Keratinocyte (primary cell): Measurements from ENCODE around the gene FAT2. TPM values are rescaled to one million over a fixed set of nuclear protein-coding genes. Genes with fewer than 3 reads are reported as not detected.
A peak's percentile ranks its signal among the peaks of the same experiment; 100 is the strongest.

Experiments used
- DNase-seq: peaks from one replicate; pipeline ENCODE4 v3.0.0-alpha.2; 2011; ENCODE audit warnings: low read depth, missing footprints, low spot score
- FAIRE-seq: peaks from 2 replicates; lab custom pipeline; 2011; peaks lifted over from hg19 to GRCh38; lab: Jason Lieb, UNC
- H2AFZ ChIP-seq: 2 replicates; pipeline ENCODE4 v1.6.0; 2012; ENCODE audit warnings: low read length, control low read depth, inconsistent platforms; ENCODE audit not compliant: control insufficient read depth
- H3K27ac ChIP-seq: 2 replicates; pipeline ENCODE4 v1.5.1; 2011; ENCODE audit warnings: low read length; ENCODE audit not compliant: control insufficient read depth, insufficient read depth
- H3K27me3 ChIP-seq: 3 replicates; pipeline ENCODE4 v1.6.0; 2011; ENCODE audit warnings: low read length; ENCODE audit not compliant: control insufficient read depth, insufficient read depth; ENCODE audit errors: extremely low read depth
- H3K36me3 ChIP-seq, 2 experiments: 2 replicates in 1 of 2; 3 replicates in 1 of 2; pipeline ENCODE4 v1.5.1; 2011; ENCODE audit warnings: low read length in 2 of 2, mild to moderate bottlenecking in 1 of 2; ENCODE audit not compliant: control insufficient read depth in 2 of 2, insufficient read depth in 2 of 2; ENCODE audit errors: extremely low read depth in 1 of 2
- H3K4me1 ChIP-seq: 3 replicates; pipeline ENCODE4 v1.5.1; 2011; ENCODE audit warnings: low read length; ENCODE audit not compliant: control insufficient read depth, insufficient read depth; ENCODE audit errors: extremely low read depth
- H3K4me2 ChIP-seq: 3 replicates; pipeline ENCODE4 v1.6.0; 2011; ENCODE audit warnings: low read depth, low read length; ENCODE audit not compliant: control insufficient read depth, insufficient read depth; ENCODE audit errors: extremely low read depth
- H3K4me3 ChIP-seq, 3 experiments: fragments of 200-600 bp in 1 of 3; sonication (generic) in 1 of 3; 2 replicates in 2 of 3; 3 replicates in 1 of 3; pipeline ENCODE4 v1.5.1; 2011 to 2016; ENCODE audit warnings: low read length in 3 of 3, mild to moderate bottlenecking in 3 of 3, control low read depth in 2 of 3, inconsistent platforms in 1 of 3, low read depth in 1 of 3, mixed read lengths in 1 of 3, mixed run types in 1 of 3, moderate library complexity in 1 of 3; ENCODE audit not compliant: control insufficient read depth in 2 of 3, insufficient read depth in 2 of 3; ENCODE audit errors: extremely low read depth in 1 of 3
- H3K79me2 ChIP-seq: 2 replicates; pipeline ENCODE4 v1.6.0; 2012; ENCODE audit warnings: low read length; ENCODE audit not compliant: control insufficient read depth, insufficient read depth
- H3K9ac ChIP-seq: 3 replicates; pipeline ENCODE4 v1.6.0; 2011; ENCODE audit warnings: low read length; ENCODE audit not compliant: control insufficient read depth, insufficient read depth; ENCODE audit errors: extremely low read depth
- H3K9me1 ChIP-seq: 3 replicates; pipeline ENCODE4 v1.6.0; 2011; ENCODE audit warnings: low read length; ENCODE audit not compliant: control insufficient read depth, insufficient read depth; ENCODE audit errors: extremely low read depth
- H3K9me3 ChIP-seq: 2 replicates; pipeline ENCODE4 v1.5.1; 2012; ENCODE audit warnings: low read depth, low read length; ENCODE audit not compliant: control insufficient read depth
- H4K20me1 ChIP-seq: 3 replicates; pipeline ENCODE4 v1.6.0; 2011; ENCODE audit warnings: low read length; ENCODE audit not compliant: control insufficient read depth, insufficient read depth; ENCODE audit errors: extremely low read depth
- CTCF ChIP-seq, 3 experiments: IDR thresholded peaks in 1 of 3; conservative IDR thresholded peaks in 1 of 3; optimal IDR thresholded peaks in 1 of 3; 2 replicates in 2 of 3; 3 replicates in 1 of 3; pipeline versions ENCODE3 to v1.5.1; 2011; ENCODE audit warnings: low read length in 3 of 3, mild to moderate bottlenecking in 3 of 3, moderate library complexity in 2 of 3, control low read depth in 1 of 3, inconsistent platforms in 1 of 3; ENCODE audit not compliant: insufficient read depth in 2 of 3; ENCODE audit errors: extremely low read depth in 1 of 3
- EZH2 ChIP-seq: IDR thresholded peaks from one replicate; pipeline ENCODE4 v1.6.1; 2012; ENCODE audit warnings: inconsistent platforms, mild to moderate bottlenecking, low read length, moderate library complexity
- dilution Hi-C: fragments of 300-500 bp; cut with MboI; formaldehyde crosslinking; loops from one replicate; pipeline ENCODE4 v1.7.0; 2020; ENCODE audit warnings: low sequenced_read_pairs; ENCODE audit not compliant: extremely low pct_ligation_motif_present
- polyA plus RNA-seq, 5 experiments: library from polyadenylated mRNA; depleted of rRNA in 3 of 5; stranded (reverse) in 3 of 5; stranded (forward) in 1 of 5; unstranded in 1 of 5; fragments of >200 nt; gene quantifications; 1 replicate in 1 of 5; 2 replicates in 3 of 5; 3 replicates in 1 of 5; pipeline versions ENCODE4 v1.2.1 to v1.2.3, GENCODE V29; 2011 to 2012; ENCODE audit warnings: missing spikeins in 2 of 5, low read depth in 1 of 5, low replicate concordance in 1 of 5

Gene FAT2
- polyA plus RNA-seq, 1 donor (not counting 4 experiments of a cell fraction or from before 2014, with no cell fraction given): 35.0 TPM

- DNase-seq (no peak), FAIRE-seq (peak; percentile 80)
- dilution Hi-C loops: no loop called here
- no peaks in the 10 kb centered on the region for H3K27me3 ChIP-seq
- H3K9ac ChIP-seq: no peak overlapping the region
- peaks cover 66% of the 10 kb centered on the region for H3K79me2 ChIP-seq
- no peak overlapping the region for H3K4me2 ChIP-seq
- H3K9me1 ChIP-seq: no peaks in the 10 kb centered on the region
- H3K4me3 ChIP-seq: no peak overlapping the region
- no peaks in the 10 kb centered on the region for H3K9me3 ChIP-seq
- TF ChIP-seq CTCF (optimal IDR thresholded peaks at IDR 0.05 in 1 of 3, IDR thresholded peaks at IDR 0.05 in 1 of 3, conservative IDR thresholded peaks at IDR 0.05 in 1 of 3; ENCODE audit: extremely low read depth in 1 of 3, insufficient read depth in 2 of 3, low read length in 3 of 3) (no peak), EZH2 (no peak)
- H3K4me1 ChIP-seq: peaks cover 70% of the 10 kb centered on the region
- H3K36me3 ChIP-seq: peaks cover 11 to 17% of the 10 kb centered on the region in 2 experiments
- peak overlapping the region; percentile 82 for H3K27ac ChIP-seq
- H2AFZ ChIP-seq: no peak overlapping the region
- no peaks in the 10 kb centered on the region for H4K20me1 ChIP-seq
Measured at GRCh38 chr5:151574444-151574996, 16.6 kb downstream of the FAT2 start.

- TF ChIP-seq CTCF (optimal IDR thresholded peaks at IDR 0.05 in 1 of 3, IDR thresholded peaks at IDR 0.05 in 1 of 3, conservative IDR thresholded peaks at IDR 0.05 in 1 of 3; ENCODE audit: extremely low read depth in 1 of 3, insufficient read depth in 2 of 3, low read length in 3 of 3): no peak
- TF ChIP-seq EZH2: no peak
- Histone ChIP-seq H3K27ac (peak overlapping the region; percentile 82), H2AFZ (no peak overlapping the region), H3K79me2 (peaks cover 66% of the 10 kb centered on the region), H3K27me3 (no peaks in the 10 kb centered on the region), H3K9me1 (no peaks in the 10 kb centered on the region), H3K4me2 (peak overlapping the region; percentile 52), H3K4me3 (no peak overlapping the region), H3K9ac (peak overlapping the region; percentile 53), H3K4me1 (peaks cover 70% of the 10 kb centered on the region), H4K20me1 (no peaks in the 10 kb centered on the region), H3K9me3 (no peaks in the 10 kb centered on the region), H3K36me3 (peaks cover 16 to 26% of the 10 kb centered on the region in 2 experiments)
- FAIRE-seq (peak; percentile 97), DNase-seq (peak; percentile 71)
- dilution Hi-C loops: no loop called here
Measured at GRCh38 chr5:151572657-151573368, 18.3 kb downstream of the FAT2 start.
